Activated gamma-delta T cell treated with anti-CD3 and anti-CD28 coated beads, Interleukin-2, amount 50 U/mL, for 16 hours (primary cell): Measurements from ENCODE around the gene BRPF3.
A peak's percentile ranks its signal among the peaks of the same experiment; 100 is the strongest.
"Not testable (repeated sequence)": the region's sequence is repeated elsewhere in the genome, so short reads cannot be mapped to it uniquely, and the experiment has no call there.

ENCODE experiments used
- DNase-seq: peaks from one replicate; pipeline ENCODE4 v3.0.0-alpha.2; 2020; ENCODE audit warnings: low read depth

Gene BRPF3

GRCh38 chr6:36200998-36201596 lies 4.6 kb downstream of the BRPF3 start:
- no peak for DNase-seq

GRCh38 chr6:36201612-36202011 lies 5.1 kb downstream of the BRPF3 start:
- DNase-seq = no peak

- DNase-seq = no peak
Measured at GRCh38 chr6:36202101-36202500, 5.6 kb downstream of the BRPF3 start.

GRCh38 chr6:36204068-36204753 lies 7.7 kb downstream of the BRPF3 start:
- peak; percentile 38 for DNase-seq

- DNase-seq = no peak
Measured at GRCh38 chr6:36207155-36207554, 10.6 kb downstream of the BRPF3 start.

- no peak for DNase-seq
Measured at GRCh38 chr6:36209606-36210005, 13.1 kb downstream of the BRPF3 start.

GRCh38 chr6:36210182-36210581 lies 13.6 kb downstream of the BRPF3 start:
- DNase-seq = no peak

- DNase-seq = no peak
Measured at GRCh38 chr6:36210886-36211595, 14.5 kb downstream of the BRPF3 start.

GRCh38 chr6:36216559-36216958 lies 20.0 kb downstream of the BRPF3 start:
- no peak for DNase-seq

GRCh38 chr6:36217188-36217587 lies 20.6 kb downstream of the BRPF3 start:
- no peak for DNase-seq

- DNase-seq = no peak
Measured at GRCh38 chr6:36217946-36218345, 21.4 kb downstream of the BRPF3 start.

- DNase-seq = not testable (repeated sequence)
Measured at GRCh38 chr6:36218516-36218915, 22.0 kb downstream of the BRPF3 start.

GRCh38 chr6:36219081-36219480 lies 22.5 kb downstream of the BRPF3 start:
- DNase-seq = no peak

- DNase-seq = no peak
Measured at GRCh38 chr6:36220226-36220625, 23.7 kb downstream of the BRPF3 start.

- DNase-seq = no peak
Measured at GRCh38 chr6:36221674-36222073, 25.1 kb downstream of the BRPF3 start.

- DNase-seq = no peak
Measured at GRCh38 chr6:36222924-36223323, 26.4 kb downstream of the BRPF3 start.

- no peak for DNase-seq
Measured at GRCh38 chr6:36223706-36224105, 27.2 kb downstream of the BRPF3 start.

GRCh38 chr6:36224918-36225461 lies 28.4 kb downstream of the BRPF3 start:
- DNase-seq = no peak

GRCh38 chr6:36226438-36227047 lies 30.0 kb downstream of the BRPF3 start:
- DNase-seq = no peak

GRCh38 chr6:36227379-36228228 lies 31.1 kb downstream of the BRPF3 start:
- no peak for DNase-seq

- DNase-seq = no peak
Measured at GRCh38 chr6:36229223-36229622, 32.7 kb downstream of the BRPF3 start.

- DNase-seq = no peak
Measured at GRCh38 chr6:36230371-36230770, 33.8 kb downstream of the BRPF3 start.
